Measurements from ENCODE around the gene GRAMD1B.
"Not testable (repeated sequence)": the region's sequence is repeated elsewhere in the genome, so short reads cannot be mapped to it uniquely, and the experiment has no call there.

The GRAMD1B gene

GRCh38 chr11:123461164-123461563, 31.1 kb downstream of the GRAMD1B start:
- no peak for TF ChIP-seq CTCF (IDR thresholded peaks at IDR 0.05; ENCODE audit: borderline replicate concordance, extremely low read depth, low read length, poor library complexity, severe bottlenecking)
- no peak for TF ChIP-seq EZH2 (IDR thresholded peaks at IDR 0.05; ENCODE audit: borderline replicate concordance, low read depth, low read length, severe bottlenecking)
- no peaks in the 10 kb centered on the region for H3K79me2 ChIP-seq (ENCODE audit: insufficient read depth, low read length)
- peaks cover 10% of the 10 kb centered on the region for H4K20me1 ChIP-seq (ENCODE audit: insufficient read depth, low read length)
- DNase-seq (no peak), ATAC-seq (ENCODE audit: insufficient read depth, low read depth) (no peak)
- H2AFZ ChIP-seq (ENCODE audit: low read depth, low read length): no peak overlapping the region
- no peaks in the 10 kb centered on the region for H3K27me3 ChIP-seq (ENCODE audit: insufficient read depth, low read length, poor library complexity)
- H3K4me2 ChIP-seq (ENCODE audit: insufficient read depth, low read length): no peak overlapping the region
- no peak overlapping the region for H3K4me3 ChIP-seq (ENCODE audit: low read depth in 1 of 2, low read length in 2 of 2)
- H3K27ac ChIP-seq (ENCODE audit: low read length): no peak overlapping the region
- H3K4me1 ChIP-seq (ENCODE audit: insufficient read depth, low read length): peaks cover 12% of the 10 kb centered on the region
- H3K9me3 ChIP-seq (ENCODE audit: insufficient read depth, low read length, severe bottlenecking): no peaks in the 10 kb centered on the region
- no peak overlapping the region for H3K9ac ChIP-seq (ENCODE audit: low read depth, low read length)
- H3K36me3 ChIP-seq (ENCODE audit: insufficient read depth, low read length): peaks cover 6% of the 10 kb centered on the region; the same call in 1 of the 2 replicates

- peaks cover 11% of the 10 kb centered on the region; the same call in 1 of the 2 replicates for H4K20me1 ChIP-seq (ENCODE audit: insufficient read depth, low read length)
- H3K79me2 ChIP-seq (ENCODE audit: insufficient read depth, low read length); H3K4me2 ChIP-seq (ENCODE audit: insufficient read depth, low read length); H3K36me3 ChIP-seq (ENCODE audit: insufficient read depth, low read length); H3K9ac ChIP-seq (ENCODE audit: low read depth, low read length); H3K4me1 ChIP-seq (ENCODE audit: insufficient read depth, low read length); DNase-seq; H2AFZ ChIP-seq (ENCODE audit: low read depth, low read length); H3K27me3 ChIP-seq (ENCODE audit: insufficient read depth, low read length, poor library complexity); H3K4me3 ChIP-seq (ENCODE audit: low read depth in 1 of 2, low read length in 2 of 2); H3K9me3 ChIP-seq (ENCODE audit: insufficient read depth, low read length, severe bottlenecking); H3K27ac ChIP-seq (ENCODE audit: low read length); ATAC-seq (ENCODE audit: insufficient read depth, low read depth): not testable (repeated sequence)
These were observed 35.6 kb downstream of the GRAMD1B start for GRCh38 chr11:123465667-123466066.

DNA sequence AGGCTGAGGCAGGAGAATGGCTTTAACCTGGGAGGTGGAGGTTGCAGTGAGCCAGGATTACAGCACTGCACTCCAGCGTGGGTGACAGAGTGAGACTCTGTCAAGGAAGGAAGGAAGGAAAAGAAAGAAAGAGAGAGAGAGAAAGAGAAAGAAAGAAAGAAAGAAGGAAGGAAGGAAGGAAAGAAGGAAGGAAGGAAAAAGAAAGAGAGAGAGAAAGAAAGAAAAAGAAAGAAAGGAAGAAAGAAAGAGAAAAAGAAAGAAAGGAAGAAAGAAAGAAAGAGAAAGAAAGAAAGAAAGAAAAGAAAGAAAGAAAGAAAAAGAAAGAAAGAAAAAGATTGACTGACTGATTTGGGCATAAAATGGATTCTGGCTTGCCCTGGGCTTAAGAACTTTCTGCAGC, 36.1 kb downstream of the GRAMD1B start:
- not testable (repeated sequence) for DNase-seq; ATAC-seq (ENCODE audit: insufficient read depth, low read depth); H3K4me3 ChIP-seq (ENCODE audit: low read depth in 1 of 2, low read length in 2 of 2); H3K4me2 ChIP-seq (ENCODE audit: insufficient read depth, low read length); H3K9ac ChIP-seq (ENCODE audit: low read depth, low read length); H3K27me3 ChIP-seq (ENCODE audit: insufficient read depth, low read length, poor library complexity); H3K27ac ChIP-seq (ENCODE audit: low read length); H2AFZ ChIP-seq (ENCODE audit: low read depth, low read length); H4K20me1 ChIP-seq (ENCODE audit: insufficient read depth, low read length); H3K4me1 ChIP-seq (ENCODE audit: insufficient read depth, low read length); H3K9me3 ChIP-seq (ENCODE audit: insufficient read depth, low read length, severe bottlenecking); H3K79me2 ChIP-seq (ENCODE audit: insufficient read depth, low read length); H3K36me3 ChIP-seq (ENCODE audit: insufficient read depth, low read length)

- Histone ChIP-seq H3K4me3 (ENCODE audit: low read depth in 1 of 2, low read length in 2 of 2) (no peak overlapping the region), H3K79me2 (ENCODE audit: insufficient read depth, low read length) (no peaks in the 10 kb centered on the region), H2AFZ (ENCODE audit: low read depth, low read length) (no peak overlapping the region), H3K36me3 (ENCODE audit: insufficient read depth, low read length) (no peaks in the 10 kb centered on the region), H3K9me3 (ENCODE audit: insufficient read depth, low read length, severe bottlenecking) (no peaks in the 10 kb centered on the region), H3K4me1 (ENCODE audit: insufficient read depth, low read length) (no peaks in the 10 kb centered on the region), H4K20me1 (ENCODE audit: insufficient read depth, low read length) (peaks cover 6% of the 10 kb centered on the region; the same call in 1 of the 2 replicates), H3K4me2 (ENCODE audit: insufficient read depth, low read length) (no peak overlapping the region), H3K9ac (ENCODE audit: low read depth, low read length) (no peak overlapping the region), H3K27me3 (ENCODE audit: insufficient read depth, low read length, poor library complexity) (no peaks in the 10 kb centered on the region), H3K27ac (ENCODE audit: low read length) (no peak overlapping the region)
- ATAC-seq (ENCODE audit: insufficient read depth, low read depth): no peak
- TF ChIP-seq EZH2 (IDR thresholded peaks at IDR 0.05; ENCODE audit: borderline replicate concordance, low read depth, low read length, severe bottlenecking) (no peak), CTCF (IDR thresholded peaks at IDR 0.05; ENCODE audit: borderline replicate concordance, extremely low read depth, low read length, poor library complexity, severe bottlenecking) (no peak)
- DNase-seq: no peak
These were observed 39.0 kb downstream of the GRAMD1B start for GRCh38 chr11:123469089-123469488.
